ENCODE results near the gene EDEM3.

The EDEM3 gene

DNA sequence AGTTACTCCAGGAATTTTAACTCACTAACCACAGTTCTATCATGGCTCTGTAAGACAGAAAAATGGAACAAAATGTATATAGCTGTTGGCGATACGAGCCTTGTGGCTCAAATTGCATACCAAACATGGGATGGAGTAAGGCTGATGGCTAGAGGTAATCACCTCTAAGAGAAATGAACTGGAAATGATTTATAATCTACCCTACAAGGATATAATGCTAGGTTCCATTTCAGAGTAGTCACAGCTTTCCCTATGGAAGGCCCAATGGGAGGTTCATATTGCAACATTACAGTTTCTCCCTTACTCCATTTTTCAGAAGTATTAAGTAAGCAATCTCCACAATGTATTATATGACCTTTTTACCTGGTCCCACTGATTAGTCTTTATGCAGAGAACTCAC, 61.6 kb downstream of the EDEM3 start:
- no peak overlapping the region for H3K4me3 ChIP-seq (replicated peaks; ENCODE audit: insufficient read depth, low read length)
- H3K27me3 ChIP-seq (ENCODE audit: insufficient read depth, poor library complexity, severe bottlenecking): no peaks in the 10 kb centered on the region
- TF ChIP-seq SPI1 (IDR thresholded peaks at IDR 0.05; ENCODE audit: borderline replicate concordance, low read depth) (no peak), GABPA (IDR thresholded peaks at IDR 0.05; ENCODE audit: low read depth) (no peak), POLR2AphosphoS5 (IDR thresholded peaks at IDR 0.05; ENCODE audit: low read depth) (no peak)
- TF ChIP-seq, protein P1, sequence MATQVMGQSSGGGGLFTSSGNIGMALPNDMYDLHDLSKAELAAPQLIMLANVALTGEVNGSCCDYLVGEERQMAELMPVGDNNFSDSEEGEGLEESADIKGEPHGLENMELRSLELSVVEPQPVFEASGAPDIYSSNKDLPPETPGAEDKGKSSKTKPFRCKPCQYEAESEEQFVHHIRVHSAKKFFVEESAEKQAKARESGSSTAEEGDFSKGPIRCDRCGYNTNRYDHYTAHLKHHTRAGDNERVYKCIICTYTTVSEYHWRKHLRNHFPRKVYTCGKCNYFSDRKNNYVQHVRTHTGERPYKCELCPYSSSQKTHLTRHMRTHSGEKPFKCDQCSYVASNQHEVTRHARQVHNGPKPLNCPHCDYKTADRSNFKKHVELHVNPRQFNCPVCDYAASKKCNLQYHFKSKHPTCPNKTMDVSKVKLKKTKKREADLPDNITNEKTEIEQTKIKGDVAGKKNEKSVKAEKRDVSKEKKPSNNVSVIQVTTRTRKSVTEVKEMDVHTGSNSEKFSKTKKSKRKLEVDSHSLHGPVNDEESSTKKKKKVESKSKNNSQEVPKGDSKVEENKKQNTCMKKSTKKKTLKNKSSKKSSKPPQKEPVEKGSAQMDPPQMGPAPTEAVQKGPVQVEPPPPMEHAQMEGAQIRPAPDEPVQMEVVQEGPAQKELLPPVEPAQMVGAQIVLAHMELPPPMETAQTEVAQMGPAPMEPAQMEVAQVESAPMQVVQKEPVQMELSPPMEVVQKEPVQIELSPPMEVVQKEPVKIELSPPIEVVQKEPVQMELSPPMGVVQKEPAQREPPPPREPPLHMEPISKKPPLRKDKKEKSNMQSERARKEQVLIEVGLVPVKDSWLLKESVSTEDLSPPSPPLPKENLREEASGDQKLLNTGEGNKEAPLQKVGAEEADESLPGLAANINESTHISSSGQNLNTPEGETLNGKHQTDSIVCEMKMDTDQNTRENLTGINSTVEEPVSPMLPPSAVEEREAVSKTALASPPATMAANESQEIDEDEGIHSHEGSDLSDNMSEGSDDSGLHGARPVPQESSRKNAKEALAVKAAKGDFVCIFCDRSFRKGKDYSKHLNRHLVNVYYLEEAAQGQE (IDR thresholded peaks at IDR 0.05; ENCODE audit: insufficient replicate concordance, low read depth): no peak
- TF ChIP-seq, protein P2, sequence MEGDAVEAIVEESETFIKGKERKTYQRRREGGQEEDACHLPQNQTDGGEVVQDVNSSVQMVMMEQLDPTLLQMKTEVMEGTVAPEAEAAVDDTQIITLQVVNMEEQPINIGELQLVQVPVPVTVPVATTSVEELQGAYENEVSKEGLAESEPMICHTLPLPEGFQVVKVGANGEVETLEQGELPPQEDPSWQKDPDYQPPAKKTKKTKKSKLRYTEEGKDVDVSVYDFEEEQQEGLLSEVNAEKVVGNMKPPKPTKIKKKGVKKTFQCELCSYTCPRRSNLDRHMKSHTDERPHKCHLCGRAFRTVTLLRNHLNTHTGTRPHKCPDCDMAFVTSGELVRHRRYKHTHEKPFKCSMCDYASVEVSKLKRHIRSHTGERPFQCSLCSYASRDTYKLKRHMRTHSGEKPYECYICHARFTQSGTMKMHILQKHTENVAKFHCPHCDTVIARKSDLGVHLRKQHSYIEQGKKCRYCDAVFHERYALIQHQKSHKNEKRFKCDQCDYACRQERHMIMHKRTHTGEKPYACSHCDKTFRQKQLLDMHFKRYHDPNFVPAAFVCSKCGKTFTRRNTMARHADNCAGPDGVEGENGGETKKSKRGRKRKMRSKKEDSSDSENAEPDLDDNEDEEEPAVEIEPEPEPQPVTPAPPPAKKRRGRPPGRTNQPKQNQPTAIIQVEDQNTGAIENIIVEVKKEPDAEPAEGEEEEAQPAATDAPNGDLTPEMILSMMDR (IDR thresholded peaks at IDR 0.05; ENCODE audit: insufficient read depth, low read length): no peak
- no peak for DNase-seq (ENCODE audit: low read depth in 1 of 2, low spot score in 1 of 2)
- no peak overlapping the region for H3K27ac ChIP-seq (replicated peaks)

DNA sequence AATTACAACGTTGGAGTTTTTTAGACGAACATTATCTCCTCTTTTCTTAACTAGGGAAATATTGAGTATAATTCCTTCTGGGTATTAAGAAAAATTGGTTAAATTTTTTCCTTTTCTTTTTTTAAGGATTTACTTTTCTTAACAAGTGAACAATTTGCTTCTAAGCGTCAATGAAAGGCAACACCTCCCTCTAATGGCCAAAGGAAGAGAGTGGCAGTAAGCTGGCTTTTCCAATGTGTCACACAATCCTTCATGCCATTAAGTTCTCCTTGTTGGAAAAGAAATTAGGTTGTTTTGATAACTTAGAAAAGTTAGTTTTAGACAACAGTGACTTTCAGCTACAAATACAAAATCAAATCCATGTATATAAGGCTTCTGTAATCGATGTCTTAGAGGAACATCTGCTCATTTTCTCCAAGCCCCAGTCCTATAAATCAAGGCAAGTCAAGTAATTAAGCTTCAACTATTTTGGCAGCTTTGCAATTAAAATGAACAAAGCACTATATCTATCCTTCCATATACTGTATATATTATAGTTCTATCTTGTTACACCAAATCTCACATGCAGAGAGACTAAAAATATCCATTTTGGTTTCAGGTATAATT, 62.8 kb downstream of the EDEM3 start:
- Histone ChIP-seq H3K27me3 (ENCODE audit: insufficient read depth, poor library complexity, severe bottlenecking) (no peaks in the 10 kb centered on the region), H3K4me3 (replicated peaks; ENCODE audit: insufficient read depth, low read length) (no peak overlapping the region), H3K27ac (replicated peaks) (no peak overlapping the region)
- TF ChIP-seq POLR2AphosphoS5 (IDR thresholded peaks at IDR 0.05; ENCODE audit: low read depth) (no peak), SPI1 (IDR thresholded peaks at IDR 0.05; ENCODE audit: borderline replicate concordance, low read depth) (no peak)
- TF ChIP-seq, protein P2 (IDR thresholded peaks at IDR 0.05; ENCODE audit: insufficient read depth, low read length): peak; percentile 21
- DNase-seq (ENCODE audit: low read depth in 1 of 2, low spot score in 1 of 2): no peak

DNA sequence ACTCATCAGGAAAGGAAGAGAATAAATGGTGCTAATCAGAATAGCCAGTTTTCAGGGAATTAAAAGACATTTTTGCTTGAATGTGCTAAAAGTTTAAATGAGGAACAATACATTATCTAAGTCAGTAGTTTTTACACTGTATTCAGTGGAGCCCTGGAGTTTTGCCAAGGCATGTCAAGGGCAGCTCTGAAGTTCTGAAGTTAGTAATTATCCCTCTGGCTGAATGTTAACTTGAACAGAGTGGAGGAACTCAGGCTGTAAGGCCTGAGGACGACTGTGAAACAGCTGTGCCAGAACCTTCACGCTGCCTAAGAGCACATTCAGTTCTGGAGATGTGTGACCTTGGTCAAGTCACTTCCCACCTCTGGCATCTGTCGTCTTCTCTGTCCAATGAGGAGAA, 68.1 kb downstream of the EDEM3 start:
- no peak for DNase-seq (ENCODE audit: low read depth in 1 of 2, low spot score in 1 of 2)
- no peak overlapping the region for H3K27ac ChIP-seq (replicated peaks)
- H3K4me3 ChIP-seq (replicated peaks; ENCODE audit: insufficient read depth, low read length): no peak overlapping the region
- TF ChIP-seq, protein P1 (IDR thresholded peaks at IDR 0.05; ENCODE audit: insufficient replicate concordance, low read depth): no peak
- no peak for TF ChIP-seq SPI1 (IDR thresholded peaks at IDR 0.05; ENCODE audit: borderline replicate concordance, low read depth)
- no peak for TF ChIP-seq POLR2AphosphoS5 (IDR thresholded peaks at IDR 0.05; ENCODE audit: low read depth)
- TF ChIP-seq GABPA (IDR thresholded peaks at IDR 0.05; ENCODE audit: low read depth): no peak
- TF ChIP-seq, protein P2 (IDR thresholded peaks at IDR 0.05; ENCODE audit: insufficient read depth, low read length): no peak
- no peaks in the 10 kb centered on the region for H3K27me3 ChIP-seq (ENCODE audit: insufficient read depth, poor library complexity, severe bottlenecking)

DNA sequence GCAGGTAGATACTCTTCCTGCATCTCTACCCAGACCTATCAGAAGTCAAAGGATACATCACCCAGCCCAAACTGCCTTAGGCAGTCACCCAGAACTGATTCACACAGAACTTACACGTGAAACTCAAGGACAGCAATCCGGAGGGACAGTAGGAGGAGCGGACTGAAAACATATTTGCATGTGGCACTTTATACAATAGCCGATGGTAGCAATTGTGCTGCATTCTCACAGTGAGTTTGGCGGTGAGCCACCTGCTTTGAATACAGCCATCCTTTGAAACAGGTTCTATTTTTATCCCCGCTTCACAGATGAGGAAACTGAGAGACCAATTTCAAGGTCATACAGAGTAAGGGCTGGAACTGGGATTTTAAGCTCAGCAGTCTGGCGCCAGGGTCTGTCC, 69.5 kb downstream of the EDEM3 start:
- no peaks in the 10 kb centered on the region for H3K27me3 ChIP-seq (ENCODE audit: insufficient read depth, poor library complexity, severe bottlenecking)
- no peak overlapping the region for H3K27ac ChIP-seq (replicated peaks)
- H3K4me3 ChIP-seq (replicated peaks; ENCODE audit: insufficient read depth, low read length): no peak overlapping the region
- no peak for DNase-seq (ENCODE audit: low read depth in 1 of 2, low spot score in 1 of 2)
- TF ChIP-seq, protein P1 (IDR thresholded peaks at IDR 0.05; ENCODE audit: insufficient replicate concordance, low read depth): no peak
- TF ChIP-seq GABPA (IDR thresholded peaks at IDR 0.05; ENCODE audit: low read depth) (no peak), POLR2AphosphoS5 (IDR thresholded peaks at IDR 0.05; ENCODE audit: low read depth) (no peak)
